Endothelial cell of umbilical vein (primary cell): ENCODE results near the gene ATXN1. TPM values are rescaled to one million over a fixed set of nuclear protein-coding genes. Genes with fewer than 3 reads are reported as not detected.

Source experiments
- BruUV-seq: library from RNA; stranded (reverse); fragments of 400-500 nt; replicated peaks from 2 replicates; lab custom pipeline; 2021; lab: Mats Ljungman, UMichigan
- CTCF ChIA-PET: fragments of 300-600, 350-600 bp; sonication (Branson Sonifier 250); formaldehyde crosslinking; loops from one replicate; lab custom pipeline; 2021; ENCODE audit warnings: antibody characterized with exemption, inconsistent platforms; lab: Charles Lee
- POLR2A ChIA-PET: fragments of 300-600, 350-600 bp; sonication (Branson Sonifier 250); formaldehyde crosslinking; loops from one replicate; lab custom pipeline; 2021; ENCODE audit warnings: antibody characterized with exemption, inconsistent platforms; lab: Charles Lee
- DNase-seq: peaks from one replicate; pipeline ENCODE4 v3.0.0-alpha.2; 2011; ENCODE audit warnings: low read depth, low spot score
- FAIRE-seq: peaks from 2 replicates; lab custom pipeline; 2011; peaks lifted over from hg19 to GRCh38; lab: Jason Lieb, UNC
- H2AFZ ChIP-seq: 2 replicates; pipeline ENCODE4 v1.6.0; 2012; ENCODE audit warnings: low read depth, low read length, control low read depth, inconsistent platforms
- H3K27ac ChIP-seq: 2 replicates; pipeline ENCODE4 v1.5.1; 2011; ENCODE audit warnings: low read depth, mild to moderate bottlenecking, control low read depth, low read length, moderate library complexity; ENCODE audit not compliant: insufficient read depth
- H3K27me3 ChIP-seq, 2 experiments: 2 replicates each; pipeline versions ENCODE4 v1.6.0 to v1.6.1; 2011; ENCODE audit warnings: low read length in 2 of 2, mixed read lengths in 1 of 2; ENCODE audit not compliant: control insufficient read depth in 2 of 2, insufficient read depth in 2 of 2
- H3K36me3 ChIP-seq, 2 experiments: 2 replicates in 1 of 2; 3 replicates in 1 of 2; pipeline ENCODE4 v1.5.1; 2011; ENCODE audit warnings: low read length in 2 of 2, mild to moderate bottlenecking in 1 of 2, moderate library complexity in 1 of 2; ENCODE audit not compliant: control insufficient read depth in 2 of 2, insufficient read depth in 2 of 2; ENCODE audit errors: extremely low read depth in 1 of 2
- H3K4me1 ChIP-seq: 3 replicates; pipeline ENCODE4 v1.5.1; 2011; ENCODE audit warnings: mild to moderate bottlenecking, low read length; ENCODE audit not compliant: control insufficient read depth, insufficient read depth; ENCODE audit errors: extremely low read depth
- H3K4me2 ChIP-seq: 2 replicates; pipeline ENCODE4 v1.6.1; 2011; ENCODE audit warnings: low read length, control low read depth, mixed read lengths; ENCODE audit not compliant: insufficient read depth
- H3K4me3 ChIP-seq, 3 experiments: fragments of 200-600 bp in 1 of 3; sonication (generic), shearing (Covaris generic) in 1 of 3; replicated peaks in 1 of 3; 2 replicates each; pipeline ENCODE4 v1.5.1; 2011 to 2016; ENCODE audit warnings: control low read depth in 3 of 3, low read length in 3 of 3, mild to moderate bottlenecking in 2 of 3, inconsistent platforms in 1 of 3, low read depth in 1 of 3, moderate library complexity in 1 of 3; ENCODE audit not compliant: insufficient read depth in 1 of 3
- H3K79me2 ChIP-seq: 2 replicates; pipeline ENCODE4 v1.6.0; 2012; ENCODE audit warnings: low read length, inconsistent platforms; ENCODE audit not compliant: control insufficient read depth, insufficient read depth
- H3K9ac ChIP-seq: replicated peaks from 2 replicates; pipeline ENCODE3; 2011; ENCODE audit warnings: low read length, control low read depth; ENCODE audit not compliant: insufficient read depth; ENCODE audit errors: extremely low read depth
- H3K9me1 ChIP-seq: replicated peaks from 3 replicates; pipeline ENCODE4 v1.6.0; 2011; ENCODE audit warnings: mild to moderate bottlenecking, low read length; ENCODE audit not compliant: control insufficient read depth, insufficient read depth; ENCODE audit errors: extremely low read depth
- H3K9me3 ChIP-seq: replicated peaks from 2 replicates; pipeline ENCODE4 v1.5.1; 2012; ENCODE audit warnings: low read length, inconsistent platforms; ENCODE audit not compliant: control insufficient read depth, insufficient read depth
- H4K20me1 ChIP-seq: replicated peaks from 2 replicates; pipeline ENCODE3; 2011; ENCODE audit warnings: mild to moderate bottlenecking, low read length; ENCODE audit not compliant: control insufficient read depth, insufficient read depth; ENCODE audit errors: extremely low read depth
- CTCF ChIP-seq, 2 donors: IDR thresholded peaks; 1 replicate in 1 of 2; 2 replicates in 1 of 2; pipeline ENCODE4 v1.5.1; 2011; ENCODE audit warnings: low read length in 2 of 2, mild to moderate bottlenecking in 2 of 2, moderate library complexity in 2 of 2, control low read depth in 1 of 2, inconsistent platforms in 1 of 2, low read depth in 1 of 2; ENCODE audit not compliant: insufficient read depth in 1 of 2; ENCODE audit errors: extremely low read depth in 1 of 2
- EZH2 ChIP-seq: IDR thresholded peaks from 2 replicates; pipeline ENCODE4 v1.6.1; 2012; ENCODE audit warnings: borderline replicate concordance, low read depth, mild to moderate bottlenecking, moderate library complexity, low read length, inconsistent platforms; ENCODE audit not compliant: severe bottlenecking
- FOS ChIP-seq: IDR thresholded peaks from 2 replicates; pipeline ENCODE4 v1.6.1; 2011; ENCODE audit warnings: mild to moderate bottlenecking, low read length, moderate library complexity, borderline replicate concordance; ENCODE audit not compliant: insufficient read depth
- GATA2 ChIP-seq: IDR thresholded peaks from 2 replicates; pipeline ENCODE4 v1.7.0; 2011; ENCODE audit warnings: low read depth, mild to moderate bottlenecking, moderate library complexity, mixed read lengths, low read length; ENCODE audit not compliant: insufficient read length, insufficient read depth
- JUN ChIP-seq: IDR thresholded peaks from 2 replicates; pipeline ENCODE4 v1.6.1; 2011; ENCODE audit warnings: borderline replicate concordance, low read depth; ENCODE audit not compliant: insufficient read length, insufficient read depth
- MAX ChIP-seq: IDR thresholded peaks from 2 replicates; pipeline ENCODE4 v1.6.1; 2011; ENCODE audit not compliant: insufficient read depth, insufficient read length
- MYC ChIP-seq: IDR thresholded peaks from one replicate; pipeline ENCODE4 v1.6.1; 2011; ENCODE audit warnings: mild to moderate bottlenecking, low read depth, low read length
- POLR2A ChIP-seq: IDR thresholded peaks from 2 replicates; pipeline ENCODE4 v1.6.1; 2012; ENCODE audit warnings: low read depth, mild to moderate bottlenecking, control low read depth, low read length
- POLR2AphosphoS5 ChIP-seq: IDR thresholded peaks from 2 replicates; pipeline ENCODE4 v1.6.1; 2012; ENCODE audit warnings: low read depth, mild to moderate bottlenecking, control low read depth, low read length, moderate library complexity; ENCODE audit not compliant: insufficient read depth
- dilution Hi-C: fragments of 300-500 bp; cut with MboI; formaldehyde crosslinking; loops from one replicate; pipeline ENCODE4 v1.15.0; 2019; ENCODE audit warnings: low sequenced_read_pairs; ENCODE audit not compliant: extremely low pct_ligation_motif_present
- intact Hi-C: fragments of 100-400 bp; cut with micrococcal nuclease; formaldehyde crosslinking; loops from one replicate; pipeline ENCODE4 v1.10.0; 2022
- polyA plus RNA-seq, 4 experiments: library from polyadenylated mRNA; depleted of rRNA in 3 of 4; stranded (reverse) in 3 of 4; unstranded in 1 of 4; fragments of >200 nt; gene quantifications; 2 replicates each; pipeline versions ENCODE4 v1.2.1 to v1.2.3, GENCODE V29; 2011 to 2012; ENCODE audit warnings: missing spikeins in 1 of 4
- total RNA-seq: library from RNA; stranded (reverse); gene quantifications from 2 replicates; pipeline ENCODE4 v1.2.3, GENCODE V29; 2021

The ATXN1 gene
- total and polyA plus RNA-seq, 2 donors (not counting 3 experiments of a cell fraction or from before 2014, with no cell fraction given), result 16.4 to 33.0 TPM

DNA sequence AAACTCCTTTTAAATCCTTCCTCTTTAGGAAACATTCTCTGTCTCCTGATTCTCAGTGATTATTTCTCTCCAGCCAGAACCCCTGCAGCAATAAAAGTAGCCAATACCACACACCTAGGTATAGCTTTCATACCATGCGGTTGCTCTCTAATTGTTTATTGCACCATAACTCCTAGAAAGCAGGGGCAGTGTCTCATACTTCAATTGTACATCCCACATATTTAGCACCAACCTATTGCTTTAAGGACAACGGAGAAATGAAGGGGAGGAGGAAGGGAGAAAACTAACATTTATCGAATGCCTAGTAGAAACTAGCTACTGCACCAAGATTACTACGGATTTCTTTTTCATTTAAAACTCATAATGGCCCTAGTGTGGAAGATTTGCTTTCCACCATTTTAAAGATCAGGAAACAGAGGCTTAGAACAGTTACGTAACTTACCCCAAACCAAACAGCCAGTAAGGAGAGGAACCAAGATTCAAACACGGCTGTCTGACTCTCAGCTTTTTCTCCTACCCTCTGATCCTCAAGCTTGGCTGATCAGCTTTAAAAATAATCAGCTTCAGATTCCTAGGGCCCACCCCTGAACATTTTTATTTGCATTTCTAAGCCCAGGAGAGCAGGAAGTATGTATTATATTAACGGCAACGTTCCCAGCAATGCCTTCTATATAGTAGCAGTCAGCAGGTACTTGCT is 43.4 kb upstream of the ATXN1 start:
- dilution Hi-C loops (no loop called here), intact Hi-C loops (no loop called here)
- no peaks in the 10 kb centered on the region for H3K4me1 ChIP-seq
- TF ChIP-seq MAX (no peak), MYC (no peak), JUN (no peak), GATA2 (no peak), CTCF (IDR thresholded peaks at IDR 0.05; ENCODE audit: extremely low read depth in 1 of 2, insufficient read depth in 1 of 2, low read depth in 1 of 2, low read length in 2 of 2) (no peak), EZH2 (no peak), FOS (no peak), POLR2A (no peak), POLR2AphosphoS5 (no peak)
- no peaks in the 10 kb centered on the region for H3K79me2 ChIP-seq
- no peak overlapping the region for H3K27ac ChIP-seq
- ChIA-PET CTCF (interaction anchor here (0.9 to 1.3 kb wide), 5 partner anchors 11 to 105 kb away, joined by 3 to 4 read pairs (median 3); no protein-coding TSS in a partner anchor), POLR2A (no interaction called here)
- no peak overlapping the region for H3K9ac ChIP-seq
- FAIRE-seq, result no peak
- DNase-seq, result no peak
- peaks cover 0 to 3% of the 10 kb centered on the region in 2 experiments for H3K27me3 ChIP-seq
- no peak overlapping the region for H3K4me3 ChIP-seq
- H3K9me1 ChIP-seq, result no peaks in the 10 kb centered on the region
- no peaks in the 10 kb centered on the region for H4K20me1 ChIP-seq
- no peak overlapping the region for H2AFZ ChIP-seq
- no peak overlapping the region for H3K4me2 ChIP-seq
- H3K36me3 ChIP-seq, result no peaks in the 10 kb centered on the region
- BruUV-seq, result no TSS peak
- H3K9me3 ChIP-seq, result no peaks in the 10 kb centered on the region
